HG03575 (cell line): Measurements from ENCODE around the gene ZBTB20.

Experiments
- ATAC-seq: cut with Tn5 transposase; IDR thresholded peaks from one replicate; pipeline ENCODE4 v1.9.1; 2021; ENCODE audit not compliant: unreplicated experiment, insufficient number of reproducible peaks, low FRiP score; ENCODE audit errors: extremely low read depth

The ZBTB20 gene

DNA sequence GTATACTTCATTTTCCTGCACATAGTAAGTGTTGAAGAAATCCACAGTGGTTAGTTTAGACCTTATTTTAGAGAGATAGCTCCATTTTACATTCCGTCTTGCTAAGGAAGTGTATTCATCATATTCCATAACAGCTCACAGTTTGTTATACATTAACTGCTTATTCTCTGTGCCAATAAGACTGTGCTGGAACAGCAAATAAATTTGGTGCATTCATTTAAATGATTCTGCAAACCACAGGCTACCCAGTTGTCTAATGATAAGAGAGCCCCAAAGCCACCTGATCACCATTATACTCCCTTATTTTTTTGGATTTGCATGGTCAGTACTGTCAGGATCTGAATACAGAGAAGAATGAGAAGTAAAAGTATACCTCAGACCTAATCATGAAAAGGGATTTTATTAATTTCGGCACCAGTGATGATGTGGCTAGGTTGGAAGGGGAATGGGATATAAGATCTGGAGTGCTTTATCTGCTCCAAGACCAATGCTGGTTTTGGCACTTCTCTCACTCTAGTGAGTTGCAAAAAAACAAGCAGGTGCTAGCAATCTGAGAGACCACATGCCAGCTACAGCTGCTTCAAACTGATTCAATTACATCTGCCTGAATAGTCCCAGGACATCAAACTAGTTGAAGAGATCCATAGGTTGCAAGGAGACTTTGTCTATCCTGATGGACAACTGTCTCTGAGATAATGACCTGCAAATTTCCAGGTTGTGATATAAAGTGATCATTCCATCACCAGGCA, 254.8 kb downstream of the ZBTB20 start:
- ATAC-seq: no peak

DNA sequence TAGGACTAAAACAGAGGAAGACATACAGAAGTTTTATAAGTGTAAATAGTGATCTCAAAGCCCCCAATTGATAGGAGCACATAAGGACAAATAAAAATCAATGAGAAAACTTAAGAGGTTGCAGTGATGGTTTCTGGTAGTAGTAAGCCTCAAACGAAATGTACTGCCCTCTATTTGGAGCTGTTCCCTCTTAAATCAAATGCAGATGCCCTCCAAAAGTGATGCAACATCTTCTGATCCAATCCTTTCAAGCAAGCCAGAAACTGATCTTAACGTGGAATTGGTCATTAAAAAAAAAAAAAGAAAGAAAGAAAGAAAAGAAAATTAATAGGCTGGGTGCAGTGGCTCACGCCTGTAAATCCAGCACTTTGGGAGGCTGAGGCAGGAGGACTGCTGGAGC, 259.3 kb downstream of the ZBTB20 start:
- ATAC-seq: no peak

DNA sequence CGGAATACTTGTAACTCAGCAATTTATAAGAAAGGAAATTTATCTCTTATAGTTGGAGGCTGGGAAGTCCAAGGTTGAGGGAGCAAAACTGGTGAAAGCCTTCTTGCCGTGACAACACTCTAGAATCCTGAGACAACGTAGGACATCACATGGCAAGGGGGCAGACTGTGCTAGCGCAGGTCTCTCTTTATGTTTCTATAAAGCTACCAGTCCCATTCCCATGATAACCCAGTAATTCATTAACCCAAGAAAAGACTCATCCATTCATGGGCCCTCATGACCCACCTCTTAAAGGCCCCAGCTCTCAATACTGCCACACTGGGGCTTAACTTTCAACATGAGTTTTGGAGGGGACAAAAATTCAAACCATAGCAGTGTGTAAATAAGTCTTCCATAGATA, 260.2 kb downstream of the ZBTB20 start:
- ATAC-seq: no peak

DNA sequence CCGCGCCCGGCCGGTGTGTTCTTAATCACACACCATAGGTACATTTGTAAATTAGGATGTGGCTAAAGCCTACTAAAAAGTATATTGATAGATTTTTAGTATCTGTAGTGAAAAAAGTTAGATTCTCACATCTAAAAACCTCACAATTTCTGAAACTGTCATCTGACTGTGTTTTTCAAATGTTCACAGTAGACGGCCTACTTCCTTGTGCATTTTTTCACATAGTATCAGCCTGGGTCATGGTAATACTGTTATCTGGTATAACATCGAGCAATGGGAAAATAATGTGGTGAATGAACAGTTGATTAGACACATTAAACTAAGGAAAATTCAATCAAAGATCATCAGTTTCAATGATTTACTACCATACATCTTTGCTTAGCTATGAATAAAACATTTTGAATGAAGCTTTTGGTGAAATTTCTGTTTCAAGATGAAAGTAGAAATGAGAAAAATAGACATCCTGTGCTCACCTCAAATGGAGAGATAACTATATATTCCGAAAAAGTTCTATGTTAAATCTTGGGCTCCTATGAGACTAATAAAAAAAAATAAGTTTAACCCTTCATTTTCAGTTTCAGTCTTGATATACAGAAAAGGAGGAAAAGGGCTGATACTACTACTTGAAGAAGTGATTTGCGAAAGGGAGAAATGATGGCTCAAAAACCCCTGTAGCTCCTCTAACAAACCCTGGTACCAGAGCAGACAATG, 262.7 kb downstream of the ZBTB20 start:
- ATAC-seq: no peak

DNA sequence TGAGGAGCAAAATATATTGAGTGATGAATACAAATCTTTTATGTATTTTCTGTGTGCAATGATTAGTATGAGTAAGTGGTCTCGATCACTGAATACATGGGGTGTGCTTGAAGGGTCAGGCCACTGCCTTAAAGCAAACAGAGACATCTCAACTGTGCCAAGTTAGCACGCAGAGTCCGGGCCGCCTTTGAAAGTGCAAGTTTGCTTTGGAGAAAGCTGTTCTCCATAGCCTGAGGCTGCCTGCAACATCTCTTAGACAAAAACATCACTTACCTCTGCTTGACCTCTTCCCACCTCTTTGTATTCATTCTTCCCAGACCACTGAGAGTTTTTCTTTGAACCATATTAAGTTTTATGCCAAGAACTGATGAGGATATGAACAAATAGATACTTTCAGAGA, 267.0 kb downstream of the ZBTB20 start:
- no peak for ATAC-seq

DNA sequence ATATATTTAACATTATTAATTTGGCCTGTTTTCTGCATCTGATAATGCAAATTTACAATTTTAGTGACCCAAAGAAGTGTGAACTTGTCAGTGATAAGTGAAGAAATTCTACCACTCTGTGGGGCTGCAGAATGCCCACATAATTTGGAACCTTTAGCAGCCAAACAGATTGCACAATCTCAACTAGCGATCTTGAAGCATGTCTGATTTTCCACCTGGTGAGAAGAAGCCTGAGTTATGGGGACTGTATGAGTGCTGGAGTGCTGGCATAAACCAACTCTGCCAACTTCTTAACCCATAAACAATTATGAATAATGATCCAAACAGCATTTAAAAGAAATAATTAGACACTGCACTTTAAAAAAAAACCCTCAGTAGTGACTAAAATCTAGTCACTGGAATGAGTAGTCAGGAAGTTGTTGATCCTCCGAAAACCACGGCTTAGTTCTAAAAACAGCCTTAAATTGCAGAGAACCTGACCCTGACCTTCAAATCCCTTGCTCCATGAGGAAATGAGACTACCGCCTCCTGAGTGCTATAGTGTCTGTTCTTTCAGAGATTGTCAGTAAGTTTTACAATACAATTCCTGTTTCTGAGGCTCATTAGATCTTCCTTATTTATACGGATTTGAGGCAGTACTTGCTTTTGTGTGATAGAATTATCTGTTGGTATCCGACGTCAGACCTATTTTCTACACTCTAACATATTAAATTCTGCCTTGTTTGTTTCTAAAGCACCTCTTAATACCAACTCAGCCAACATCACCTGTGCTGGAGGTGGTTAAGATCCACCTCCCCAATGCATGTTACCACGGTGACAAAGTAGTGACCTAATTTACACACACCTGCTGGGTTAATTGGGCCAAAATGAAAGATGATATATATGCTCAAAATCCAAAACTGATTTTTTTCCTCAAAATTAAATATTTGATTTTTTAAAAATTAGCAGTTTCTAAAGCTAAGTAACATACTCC, 267.7 kb downstream of the ZBTB20 start:
- ATAC-seq: no peak

DNA sequence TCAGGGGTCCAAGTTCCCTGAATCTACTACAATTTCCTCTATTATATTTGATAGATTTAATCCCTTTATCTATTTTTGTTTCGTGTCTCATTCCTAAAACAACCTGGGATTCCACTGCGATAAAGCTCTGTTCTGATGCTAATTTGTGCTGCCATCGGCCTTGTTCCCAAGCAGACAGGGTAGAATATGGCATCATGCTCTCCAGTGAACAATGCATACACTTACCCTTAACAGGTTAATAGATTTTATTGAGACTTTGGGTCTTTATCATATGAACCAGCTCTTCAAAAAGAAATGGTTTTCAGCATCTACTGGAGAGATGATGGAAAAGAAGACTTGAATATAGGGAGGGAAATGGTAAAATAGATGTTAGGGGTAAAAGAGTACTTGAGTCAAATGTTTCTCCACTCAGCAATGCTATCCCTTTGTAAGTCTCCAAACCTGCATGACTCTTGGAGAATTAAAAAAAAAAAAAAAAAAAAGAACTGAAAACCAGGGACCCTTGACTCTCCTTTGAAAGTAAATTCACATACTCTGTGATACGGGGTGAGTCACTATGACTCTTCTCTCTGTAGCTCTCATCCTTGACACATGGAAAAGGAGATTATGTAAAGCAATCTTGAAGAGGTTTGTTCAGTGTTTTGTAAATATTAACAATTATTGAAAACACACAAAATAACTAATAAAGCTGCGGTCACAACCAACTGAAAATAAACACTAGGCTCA, 268.8 kb downstream of the ZBTB20 start:
- ATAC-seq: no peak

DNA sequence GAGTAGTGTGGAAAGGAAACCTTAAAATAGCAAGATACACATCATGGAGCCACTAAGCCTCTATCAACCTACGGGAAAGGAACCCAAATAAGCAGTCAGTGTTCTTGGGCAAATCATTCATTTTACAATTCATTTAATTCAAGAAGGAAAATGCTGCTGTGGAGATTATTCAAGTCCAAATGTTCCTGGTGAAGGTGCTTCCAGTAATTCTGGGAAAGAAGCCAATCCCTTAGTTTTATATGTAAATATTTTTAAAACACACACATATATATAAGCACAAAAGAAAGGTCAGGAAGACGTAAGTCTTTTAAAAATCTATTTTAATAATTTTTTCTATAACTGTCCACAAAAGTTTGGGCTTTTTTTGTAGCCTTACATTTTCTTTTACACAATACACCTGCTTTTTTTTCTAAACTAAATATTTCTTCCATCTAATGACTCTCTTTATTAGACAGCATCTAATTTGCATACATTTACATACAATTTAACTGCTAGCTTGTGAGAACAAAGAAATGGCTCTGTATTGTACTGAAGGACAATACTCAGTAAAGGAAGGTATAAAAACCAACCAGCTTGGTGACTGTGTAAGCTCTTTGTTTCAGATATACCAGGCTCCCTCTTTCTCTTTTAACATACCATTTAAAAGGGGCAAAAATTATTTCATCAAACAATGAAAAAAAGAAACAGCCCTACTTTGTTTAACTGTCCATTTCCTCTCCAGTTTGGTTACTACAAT, 269.5 kb downstream of the ZBTB20 start:
- ATAC-seq: no peak

DNA sequence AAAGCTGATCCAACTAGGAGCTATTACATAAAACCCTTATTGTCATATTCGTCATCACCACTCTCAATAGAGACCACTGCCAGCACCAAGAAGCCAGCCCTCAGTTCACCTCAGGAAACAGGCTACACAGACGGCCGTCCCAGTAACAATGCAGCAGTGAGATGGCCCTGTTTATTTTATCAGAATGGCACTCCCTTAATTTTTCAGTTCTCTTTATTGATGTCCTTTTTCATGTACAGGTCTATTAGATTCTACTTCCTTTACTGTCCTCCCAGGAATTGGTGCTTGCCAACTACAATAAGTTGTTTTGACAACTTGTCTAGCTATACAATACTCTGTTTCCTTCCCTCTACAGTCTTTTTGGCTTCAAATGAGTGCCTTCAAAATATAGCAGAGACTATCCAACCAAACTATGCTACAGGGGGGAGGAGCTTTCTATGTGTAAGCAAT, 272.5 kb downstream of the ZBTB20 start:
- no peak for ATAC-seq

DNA sequence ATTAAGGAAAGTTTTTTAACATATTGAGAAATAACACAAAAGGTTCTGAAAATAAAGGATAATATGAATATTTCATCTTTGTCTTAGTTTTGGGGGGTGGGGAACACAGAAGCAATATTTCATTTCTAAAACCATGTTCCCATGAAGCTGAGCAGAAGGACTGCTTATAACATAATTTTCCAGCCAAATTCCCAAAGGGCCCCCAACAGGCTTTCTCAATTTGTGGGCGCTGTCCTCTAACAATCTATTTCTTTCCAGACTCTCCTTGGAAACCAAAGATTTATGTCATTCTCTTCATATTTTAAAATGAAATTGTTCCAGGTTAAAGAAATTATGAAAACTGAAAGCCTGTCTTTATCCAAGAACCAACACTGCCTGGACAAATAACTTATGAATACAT, 273.5 kb downstream of the ZBTB20 start:
- no peak for ATAC-seq

DNA sequence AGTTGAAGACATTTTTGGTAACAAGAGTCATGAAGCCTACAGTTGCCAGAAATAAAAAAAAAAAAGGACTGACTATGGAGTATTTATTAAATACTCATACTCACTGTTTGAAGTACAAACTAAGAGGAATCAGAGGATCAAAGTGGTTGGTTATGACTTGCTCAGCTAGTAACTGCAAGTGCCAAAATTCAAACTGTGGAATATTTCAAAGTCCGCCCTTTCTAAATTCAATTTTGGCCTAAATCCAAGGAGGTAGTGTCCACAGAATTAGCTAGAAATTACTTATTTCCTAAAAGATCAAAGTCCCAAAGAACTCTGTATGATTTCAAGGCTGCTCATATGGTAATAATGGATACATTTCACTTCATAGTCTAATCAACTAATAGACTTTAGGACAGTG, 274.5 kb downstream of the ZBTB20 start:
- ATAC-seq: no peak

DNA sequence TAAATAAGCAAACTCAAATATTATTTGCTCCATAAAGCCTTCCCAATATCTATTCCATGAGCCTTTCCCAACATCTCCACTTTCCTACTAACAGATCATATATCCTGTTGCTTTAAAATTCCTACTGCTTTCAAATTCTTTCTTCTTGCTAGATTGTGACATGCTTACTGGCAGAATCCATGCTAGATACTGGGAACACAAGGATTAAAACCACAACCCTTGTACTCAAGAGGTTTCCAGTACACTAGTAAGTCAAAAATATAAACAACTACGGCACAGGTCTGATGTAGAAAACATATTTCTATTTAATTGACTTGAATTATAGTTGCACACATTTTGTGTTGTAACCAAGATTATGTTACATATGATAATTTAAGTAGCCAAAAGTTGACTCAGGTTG, 275.0 kb downstream of the ZBTB20 start:
- ATAC-seq: no peak

DNA sequence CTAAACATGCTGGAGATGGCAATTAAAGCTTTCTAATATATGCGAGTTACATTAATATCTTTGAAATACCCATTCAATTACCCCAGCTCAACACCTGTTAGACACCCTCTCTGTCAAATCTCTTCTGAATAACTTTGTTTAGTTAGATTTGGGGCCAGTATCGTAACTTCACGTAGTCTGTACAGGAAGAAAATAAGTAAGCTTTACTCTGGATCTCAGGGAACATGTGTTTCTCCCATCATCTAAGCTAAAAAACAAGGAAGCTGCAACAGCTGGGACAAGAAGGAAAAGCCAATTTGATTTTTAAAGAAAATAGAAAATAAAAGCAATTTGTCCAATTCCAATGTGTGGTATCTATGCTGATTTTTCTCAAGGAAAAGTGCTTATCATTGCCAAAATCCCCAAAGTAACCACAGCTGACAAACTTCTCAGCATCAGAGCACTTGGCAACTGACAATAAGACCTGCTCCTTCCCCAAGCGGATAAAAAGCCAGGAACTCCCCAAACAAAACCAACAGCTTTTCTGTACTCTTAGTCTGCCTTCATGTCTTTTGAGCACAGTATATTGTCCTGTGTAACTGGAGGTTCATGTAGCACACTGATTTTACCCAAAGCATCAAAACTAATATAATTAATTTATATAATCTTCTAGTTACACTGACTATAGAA, 279.1 kb downstream of the ZBTB20 start:
- no peak for ATAC-seq

DNA sequence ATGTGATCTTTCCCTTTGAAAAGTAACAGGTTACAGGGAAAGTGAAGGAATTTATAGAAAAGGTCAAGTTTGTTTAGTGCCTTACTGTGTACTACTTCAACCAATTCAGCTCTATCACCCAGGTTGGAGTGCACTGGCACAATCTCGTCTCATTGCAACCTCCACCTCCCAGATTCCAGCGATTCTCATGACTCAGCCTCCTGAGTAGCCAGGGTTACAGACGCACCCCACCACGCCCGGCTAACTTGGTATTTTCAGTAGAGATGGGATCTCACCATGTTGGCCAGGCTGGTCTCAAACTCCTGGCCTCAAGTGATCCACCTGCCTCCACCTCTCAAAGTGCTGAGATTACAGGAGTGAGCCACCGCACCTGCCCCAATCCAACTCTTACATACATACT, 279.7 kb downstream of the ZBTB20 start:
- ATAC-seq: no peak

DNA sequence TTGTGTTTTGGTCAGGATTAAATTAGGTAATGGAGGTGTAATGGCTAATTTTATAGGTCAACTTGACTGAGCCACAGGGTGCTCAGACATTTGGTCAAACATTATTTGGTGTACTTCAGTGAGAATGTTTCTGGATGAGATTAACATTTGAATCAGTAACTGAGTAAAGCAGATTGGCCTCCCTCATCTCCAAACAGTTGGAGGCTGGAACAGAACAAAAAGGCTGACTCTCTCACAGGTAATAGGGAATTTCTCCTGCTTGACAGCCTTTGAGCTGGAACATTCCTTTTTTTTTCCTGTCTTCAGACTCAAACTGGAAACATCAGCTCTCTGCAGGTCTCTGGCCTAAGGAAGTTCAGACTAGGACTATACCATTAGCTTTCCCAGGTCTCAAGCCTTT, 280.7 kb downstream of the ZBTB20 start:
- ATAC-seq: no peak

DNA sequence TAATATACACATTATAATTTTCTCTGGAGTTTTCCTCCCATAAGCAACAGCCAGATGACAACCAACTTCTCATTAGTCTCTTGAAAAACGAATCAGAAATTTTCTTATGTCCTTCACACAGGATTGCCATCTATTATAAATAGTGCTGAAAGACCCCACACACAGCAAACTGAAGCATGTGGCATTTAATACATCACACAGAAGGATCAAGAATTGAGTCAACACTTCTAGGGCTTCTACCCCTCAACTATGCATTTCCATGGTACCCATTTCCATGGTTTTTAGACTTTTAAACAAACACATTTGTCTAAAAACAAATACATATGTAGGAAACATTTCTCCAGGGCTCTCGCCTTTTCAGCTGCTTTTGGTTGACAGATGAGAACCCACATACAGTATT, 282.1 kb downstream of the ZBTB20 start:
- no peak for ATAC-seq

DNA sequence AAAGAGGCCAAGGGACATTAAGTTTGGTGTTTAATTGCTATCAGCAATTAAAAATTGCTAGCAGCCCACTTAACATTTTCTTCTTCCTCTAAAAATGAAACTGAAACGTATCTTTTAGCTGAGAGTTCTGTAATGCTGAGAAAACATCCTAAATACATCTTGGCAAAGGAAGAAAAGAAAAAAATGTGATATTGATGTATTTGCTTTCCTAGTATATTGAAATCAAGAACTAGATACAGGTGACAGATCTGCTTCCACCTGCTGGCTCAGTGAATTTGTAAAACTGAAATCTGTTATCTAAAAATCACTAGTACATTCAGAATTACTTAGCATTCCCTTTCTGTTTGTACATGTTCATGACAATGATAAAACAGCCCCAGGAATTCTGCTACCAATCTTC, 283.2 kb downstream of the ZBTB20 start:
- ATAC-seq: no peak

DNA sequence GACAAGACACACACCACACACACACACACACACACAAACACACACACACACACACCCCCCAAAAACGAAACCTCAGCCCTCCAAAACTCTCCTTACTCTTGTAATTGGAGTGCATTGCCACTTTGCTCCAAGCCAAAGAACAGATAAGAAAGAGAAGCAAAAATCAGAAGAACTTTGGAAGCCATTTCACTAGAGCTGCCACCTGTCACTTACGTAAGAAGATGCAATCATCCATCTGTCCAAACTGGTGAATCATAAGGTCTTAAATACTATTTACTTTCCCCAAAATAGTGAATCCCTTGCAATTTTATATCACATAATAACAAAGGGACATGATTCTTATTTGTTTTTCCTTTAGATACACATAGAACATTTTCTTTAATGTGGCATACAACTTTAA, 285.4 kb downstream of the ZBTB20 start:
- no peak for ATAC-seq
